Renal cortical epithelial cell (primary cell): ENCODE results near the gene MOK. TPM values are rescaled to one million over a fixed set of nuclear protein-coding genes. Genes with fewer than 3 reads are reported as not detected.
"Not testable (repeated sequence)": the region's sequence is repeated elsewhere in the genome, so short reads cannot be mapped to it uniquely, and the experiment has no call there.

ENCODE experiments used
- DNase-seq: peaks from one replicate; pipeline ENCODE4 v3.0.0-alpha.2; 2011; ENCODE audit warnings: low read depth
- total RNA-seq: library from RNA; depleted of rRNA; stranded (reverse); fragments of >200 nt; gene quantifications from 2 replicates; pipeline ENCODE4 v1.2.3, GENCODE V29; 2014

MOK gene
- 11.6 and 18.2 TPM in 2 replicates for total RNA-seq

GRCh38 chr14:102304611-102305506, at the start of gene MOK:
TSS of gene MOK (minus strand) at chr14:102305164. CDS start at chr14:102304968, 196 bp downstream.
- peak; percentile 94 for DNase-seq

GRCh38 chr14:102353126-102353619, 48.2 kb upstream of the MOK start:
- no peak for DNase-seq

- DNase-seq = no peak
These were observed 47.2 kb upstream of the MOK start for GRCh38 chr14:102352213-102352612.

- not testable (repeated sequence) for DNase-seq
These were observed 46.6 kb upstream of the MOK start for GRCh38 chr14:102351593-102351992.

GRCh38 chr14:102351023-102351422, 46.1 kb upstream of the MOK start:
- no peak for DNase-seq

GRCh38 chr14:102348376-102348775, 43.4 kb upstream of the MOK start:
- no peak for DNase-seq

- no peak for DNase-seq
These were observed 41.7 kb upstream of the MOK start for GRCh38 chr14:102346645-102347044.

- no peak for DNase-seq
These were observed 40.3 kb upstream of the MOK start for GRCh38 chr14:102345232-102345631.

- no peak for DNase-seq
These were observed 39.5 kb upstream of the MOK start for GRCh38 chr14:102344485-102344884.

- DNase-seq = no peak
These were observed 39.1 kb upstream of the MOK start for GRCh38 chr14:102344084-102344483.

GRCh38 chr14:102342238-102342637, 37.3 kb upstream of the MOK start:
- DNase-seq = no peak

GRCh38 chr14:102341566-102341965, 36.6 kb upstream of the MOK start:
- no peak for DNase-seq

- DNase-seq = no peak
These were observed 33.8 kb upstream of the MOK start for GRCh38 chr14:102338724-102339123.

GRCh38 chr14:102335163-102335562, 30.2 kb upstream of the MOK start:
- DNase-seq = no peak

- DNase-seq = no peak
These were observed 29.1 kb upstream of the MOK start for GRCh38 chr14:102333795-102334705.

GRCh38 chr14:102333390-102333789, 28.4 kb upstream of the MOK start:
- DNase-seq = no peak

GRCh38 chr14:102330806-102331205, 25.8 kb upstream of the MOK start:
- DNase-seq = no peak

GRCh38 chr14:102329381-102329780, 24.4 kb upstream of the MOK start:
- not testable (repeated sequence) for DNase-seq

GRCh38 chr14:102326583-102326982, 21.6 kb upstream of the MOK start:
- no peak for DNase-seq

GRCh38 chr14:102325791-102326345, 20.9 kb upstream of the MOK start:
- no peak for DNase-seq

- peak; percentile 78 for DNase-seq
These were observed 18.1 kb upstream of the MOK start for GRCh38 chr14:102323102-102323501.
